Measurements from ENCODE around the gene RNF151.

The RNF151 gene

GRCh38 chr16:1984347-1985225, 17.9 kb downstream of the RNF151 start:
- no peak for DNase-seq
- H2BK120ac ChIP-seq (ENCODE audit: low read depth, low read length): peak overlapping the region; percentile 74
- H3K4me2 ChIP-seq (ENCODE audit: low read length, poor library complexity, severe bottlenecking): peak overlapping the region; percentile 97
- no peak overlapping the region for H4K91ac ChIP-seq (ENCODE audit: low read length)
- H3K27ac ChIP-seq (ENCODE audit: low read length, poor library complexity, severe bottlenecking): no peak overlapping the region
- H3K18ac ChIP-seq (ENCODE audit: low read depth in 1 of 2, low read length in 2 of 2): peak overlapping the region; percentile 75 to 87
- peaks cover 18 to 37% of the 10 kb centered on the region in 2 experiments for H3K36me3 ChIP-seq (ENCODE audit: control insufficient read depth in 1 of 2, insufficient read depth in 2 of 2, low read depth in 1 of 2, low read length in 2 of 2)
- H3K9ac ChIP-seq (ENCODE audit: low read length): peak overlapping the region; percentile 89
- peak overlapping the region in 1 of 2 experiments; percentile 26 for H2BK12ac ChIP-seq (ENCODE audit: low read length in 2 of 2)
- H2AK5ac ChIP-seq (ENCODE audit: low read length, severe bottlenecking): no peak overlapping the region
- WGBS: 12% methylated on average over 46 of the region's 58 CpGs
- H2AFZ ChIP-seq (ENCODE audit: low read depth, low read length): peak overlapping the region; percentile 84
- H4K8ac ChIP-seq (ENCODE audit: low read length): peak overlapping the region; percentile 96
- H2BK5ac ChIP-seq (ENCODE audit: low read depth, low read length, poor library complexity, severe bottlenecking): no peak overlapping the region
- H3K14ac ChIP-seq (ENCODE audit: low read length in 2 of 2): peak overlapping the region in 1 of 2 experiments; percentile 91
- peaks cover 33% of the 10 kb centered on the region for H3K4me1 ChIP-seq (ENCODE audit: control insufficient read depth, insufficient read depth, low read depth, low read length)
- H2BK15ac ChIP-seq (ENCODE audit: low read depth, poor library complexity, severe bottlenecking): no peak overlapping the region
- peak overlapping the region in 1 of 2 experiments; percentile 84 for H3K23ac ChIP-seq (ENCODE audit: low read length in 2 of 2)
- no peaks in the 10 kb centered on the region for H3K9me3 ChIP-seq (ENCODE audit: control insufficient read depth, low read length)
- H3K4me3 ChIP-seq (ENCODE audit: insufficient read depth in 1 of 2, low read depth in 1 of 2, low read length in 2 of 2): peak overlapping the region; percentile 81 to 88
- peaks cover 20% of the 10 kb centered on the region for H3K79me1 ChIP-seq (replicated peaks; ENCODE audit: low read length, poor library complexity, severe bottlenecking)
- peaks cover 45 to 47% of the 10 kb centered on the region in 2 experiments for H3K27me3 ChIP-seq (ENCODE audit: control insufficient read depth in 1 of 2, insufficient read depth in 1 of 2, low read length in 2 of 2)
- H3K4ac ChIP-seq (ENCODE audit: low read depth in 1 of 2, low read length in 2 of 2): peak overlapping the region; percentile 54 to 58

- no peak overlapping the region for H3K27ac ChIP-seq (ENCODE audit: low read length, poor library complexity, severe bottlenecking)
- WGBS: 93% methylated on average over 14 of the region's 14 CpGs
- H3K36me3 ChIP-seq (ENCODE audit: control insufficient read depth in 1 of 2, insufficient read depth in 2 of 2, low read depth in 1 of 2, low read length in 2 of 2): peaks cover 18 to 30% of the 10 kb centered on the region in 2 experiments
- peaks cover 36% of the 10 kb centered on the region for H3K4me1 ChIP-seq (ENCODE audit: control insufficient read depth, insufficient read depth, low read depth, low read length)
- no peak overlapping the region for H2BK5ac ChIP-seq (ENCODE audit: low read depth, low read length, poor library complexity, severe bottlenecking)
- no peak overlapping the region for H2BK120ac ChIP-seq (ENCODE audit: low read depth, low read length)
- no peak overlapping the region for H3K18ac ChIP-seq (ENCODE audit: low read depth in 1 of 2, low read length in 2 of 2)
- H3K9ac ChIP-seq (ENCODE audit: low read length): peak overlapping the region; percentile 89
- peaks cover 20% of the 10 kb centered on the region for H3K79me1 ChIP-seq (replicated peaks; ENCODE audit: low read length, poor library complexity, severe bottlenecking)
- no peak overlapping the region for H2BK12ac ChIP-seq (ENCODE audit: low read length in 2 of 2)
- no peak overlapping the region for H2BK15ac ChIP-seq (ENCODE audit: low read depth, poor library complexity, severe bottlenecking)
- peak overlapping the region in 1 of 2 experiments; percentile 22 for H3K14ac ChIP-seq (ENCODE audit: low read length in 2 of 2)
- peaks cover 41 to 42% of the 10 kb centered on the region in 2 experiments for H3K27me3 ChIP-seq (ENCODE audit: control insufficient read depth in 1 of 2, insufficient read depth in 1 of 2, low read length in 2 of 2)
- H3K4me3 ChIP-seq (ENCODE audit: insufficient read depth in 1 of 2, low read depth in 1 of 2, low read length in 2 of 2): peak overlapping the region in 1 of 2 experiments; percentile 88
- DNase-seq: no peak
- no peaks in the 10 kb centered on the region for H3K9me3 ChIP-seq (ENCODE audit: control insufficient read depth, low read length)
- H2AK5ac ChIP-seq (ENCODE audit: low read length, severe bottlenecking): no peak overlapping the region
- no peak overlapping the region for H4K91ac ChIP-seq (ENCODE audit: low read length)
- peak overlapping the region; percentile 97 for H3K4me2 ChIP-seq (ENCODE audit: low read length, poor library complexity, severe bottlenecking)
- H3K23ac ChIP-seq (ENCODE audit: low read length in 2 of 2): no peak overlapping the region
- H2AFZ ChIP-seq (ENCODE audit: low read depth, low read length): no peak overlapping the region
- no peak overlapping the region for H4K8ac ChIP-seq (ENCODE audit: low read length)
- H3K4ac ChIP-seq (ENCODE audit: low read depth in 1 of 2, low read length in 2 of 2): no peak overlapping the region
These were observed 19.0 kb downstream of the RNF151 start for GRCh38 chr16:1985466-1986150.

GRCh38 chr16:1987198-1987597, 20.5 kb downstream of the RNF151 start:
- Histone ChIP-seq H2BK12ac (ENCODE audit: low read length in 2 of 2) (no peak overlapping the region), H4K91ac (ENCODE audit: low read length) (no peak overlapping the region)
- 98% methylated on average over 10 of the region's 10 CpGs for WGBS

More at GRCh38 chr16:1987198-1987597, 20.5 kb downstream of the RNF151 start:
- no peak for DNase-seq
- no peak overlapping the region for H2BK15ac ChIP-seq (ENCODE audit: low read depth, poor library complexity, severe bottlenecking)
- no peak overlapping the region for H2AFZ ChIP-seq (ENCODE audit: low read depth, low read length)
- no peak overlapping the region for H2BK5ac ChIP-seq (ENCODE audit: low read depth, low read length, poor library complexity, severe bottlenecking)
- peaks cover 18 to 32% of the 10 kb centered on the region in 2 experiments for H3K36me3 ChIP-seq (ENCODE audit: control insufficient read depth in 1 of 2, insufficient read depth in 2 of 2, low read depth in 1 of 2, low read length in 2 of 2)
- no peak overlapping the region for H4K8ac ChIP-seq (ENCODE audit: low read length)
- H2AK5ac ChIP-seq (ENCODE audit: low read length, severe bottlenecking): no peak overlapping the region
- H3K27ac ChIP-seq (ENCODE audit: low read length, poor library complexity, severe bottlenecking): no peak overlapping the region
- no peak overlapping the region for H3K4me2 ChIP-seq (ENCODE audit: low read length, poor library complexity, severe bottlenecking)
- no peak overlapping the region for H3K23ac ChIP-seq (ENCODE audit: low read length in 2 of 2)
- peaks cover 36 to 39% of the 10 kb centered on the region in 2 experiments for H3K27me3 ChIP-seq (ENCODE audit: control insufficient read depth in 1 of 2, insufficient read depth in 1 of 2, low read length in 2 of 2)
- H3K9me3 ChIP-seq (ENCODE audit: control insufficient read depth, low read length): no peaks in the 10 kb centered on the region
- H3K14ac ChIP-seq (ENCODE audit: low read length in 2 of 2): no peak overlapping the region
- no peak overlapping the region for H3K4ac ChIP-seq (ENCODE audit: low read depth in 1 of 2, low read length in 2 of 2)
- peaks cover 20% of the 10 kb centered on the region for H3K79me1 ChIP-seq (replicated peaks; ENCODE audit: low read length, poor library complexity, severe bottlenecking)
- H3K4me1 ChIP-seq (ENCODE audit: control insufficient read depth, insufficient read depth, low read depth, low read length): peaks cover 40% of the 10 kb centered on the region
- no peak overlapping the region for H3K4me3 ChIP-seq (ENCODE audit: insufficient read depth in 1 of 2, low read depth in 1 of 2, low read length in 2 of 2)
- no peak overlapping the region for H2BK120ac ChIP-seq (ENCODE audit: low read depth, low read length)
- no peak overlapping the region for H3K9ac ChIP-seq (ENCODE audit: low read length)
- no peak overlapping the region for H3K18ac ChIP-seq (ENCODE audit: low read depth in 1 of 2, low read length in 2 of 2)

Data from mesenchymal stem cell (in vitro differentiated cells and primary cell).